ENCODE measurements around the gene AGPAT2. TPM values are rescaled to one million over a fixed set of nuclear protein-coding genes. Genes with fewer than 3 reads are reported as not detected.

The AGPAT2 gene
- total and polyA plus RNA-seq, 4 donors, result 26.9 to 64.9 (median 40.5) TPM

DNA sequence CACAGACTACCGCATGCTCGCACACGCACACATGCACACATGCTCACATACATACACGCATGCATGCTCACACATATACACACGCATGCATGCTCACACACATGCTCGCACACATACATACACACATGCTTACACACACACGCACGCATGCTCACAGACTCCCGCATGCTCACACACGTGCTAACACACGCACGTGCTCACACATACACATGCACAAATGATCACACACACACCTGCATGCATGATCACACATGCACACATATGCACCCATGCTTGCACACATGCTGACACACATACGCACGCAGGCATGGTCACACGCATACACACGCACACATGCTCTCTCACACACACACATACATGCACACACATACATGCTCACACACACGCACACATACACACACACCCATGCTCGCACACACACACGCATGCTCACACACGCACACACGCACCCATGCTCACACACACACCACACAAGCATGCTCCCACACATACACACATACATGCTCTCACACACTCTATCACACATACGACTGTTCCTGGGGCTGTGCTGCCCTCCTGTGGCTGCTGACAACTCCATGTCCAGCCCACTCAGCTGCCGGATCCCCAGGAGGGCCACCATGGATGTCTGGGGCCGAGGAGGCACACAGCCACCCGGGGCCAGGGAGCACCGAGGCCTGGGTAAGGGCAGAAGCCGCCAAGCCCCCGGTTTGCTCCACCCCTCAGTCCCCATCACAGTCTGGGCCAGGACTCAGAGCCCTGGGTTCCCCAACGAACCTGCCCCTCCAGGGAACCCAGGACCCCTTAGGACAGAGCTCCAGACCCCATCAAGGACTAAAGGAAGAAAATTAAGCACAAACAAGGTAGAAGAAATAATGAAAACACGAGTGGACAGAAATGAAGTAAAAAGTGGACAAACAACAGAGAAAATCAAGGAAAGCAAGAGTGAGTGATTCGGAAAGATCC is 55.9 kb downstream of the AGPAT2 start:
- Histone ChIP-seq H3K4me1 (ENCODE audit: control insufficient read depth in 1 of 2, insufficient read depth in 2 of 2, low read length in 2 of 2) (no peaks in the 10 kb centered on the region), H3K27me3 (ENCODE audit: control insufficient read depth in 1 of 2, insufficient read depth in 2 of 2, low read length in 1 of 2) (no peaks in the 10 kb centered on the region), H3K4me3 (ENCODE audit: low read length in 2 of 2) (no peak overlapping the region), H3K27ac (ENCODE audit: low read depth in 1 of 2, low read length in 2 of 2) (no peak overlapping the region), H3K36me3 (ENCODE audit: control insufficient read depth in 1 of 2, insufficient read depth in 2 of 2, low read length in 1 of 2) (no peaks in the 10 kb centered on the region), H3K9me3 (ENCODE audit: control insufficient read depth, low read length) (no peaks in the 10 kb centered on the region)
- DNase-seq (peak; percentile 87 to 93), ATAC-seq (ENCODE audit: low FRiP score) (peak; percentile 85)
- WGBS, 2 donors, result 49 to 56% methylated on average over 31 of the region's 31 CpGs
- intact Hi-C loops (cut with DNase I), result no loop called here

DNA sequence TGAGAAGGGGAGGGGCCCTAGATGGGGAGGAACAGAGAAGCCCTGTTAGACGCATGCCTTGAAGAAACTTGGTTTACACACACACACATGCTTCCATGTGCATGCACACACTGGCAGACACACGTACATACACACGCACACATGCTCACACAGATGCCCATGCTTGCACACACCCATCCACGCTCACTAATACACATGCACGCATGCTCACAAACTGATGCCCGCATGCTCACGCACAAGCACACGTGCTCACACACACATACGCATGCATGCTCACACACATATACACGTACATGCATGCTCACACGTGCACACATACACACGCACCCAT is 56.6 kb downstream of the AGPAT2 start:
- DNase-seq, result no peak
- 54 to 73% methylated on average over 12 of the region's 12 CpGs for WGBS, 2 donors
- Histone ChIP-seq H3K36me3 (ENCODE audit: control insufficient read depth in 1 of 2, insufficient read depth in 2 of 2, low read length in 1 of 2) (no peaks in the 10 kb centered on the region), H3K4me3 (ENCODE audit: low read length in 2 of 2) (no peak overlapping the region), H3K9me3 (ENCODE audit: control insufficient read depth, low read length) (no peaks in the 10 kb centered on the region), H3K27me3 (ENCODE audit: control insufficient read depth in 1 of 2, insufficient read depth in 2 of 2, low read length in 1 of 2) (no peaks in the 10 kb centered on the region), H3K4me1 (ENCODE audit: control insufficient read depth in 1 of 2, insufficient read depth in 2 of 2, low read length in 2 of 2) (no peaks in the 10 kb centered on the region), H3K27ac (ENCODE audit: low read depth in 1 of 2, low read length in 2 of 2) (no peak overlapping the region)
- no peak for ATAC-seq (ENCODE audit: low FRiP score)
- intact Hi-C loops (cut with DNase I), result loop anchor here (1.0 kb wide), 2 partner anchors 142 to 145 kb away; no protein-coding TSS in a partner anchor

DNA sequence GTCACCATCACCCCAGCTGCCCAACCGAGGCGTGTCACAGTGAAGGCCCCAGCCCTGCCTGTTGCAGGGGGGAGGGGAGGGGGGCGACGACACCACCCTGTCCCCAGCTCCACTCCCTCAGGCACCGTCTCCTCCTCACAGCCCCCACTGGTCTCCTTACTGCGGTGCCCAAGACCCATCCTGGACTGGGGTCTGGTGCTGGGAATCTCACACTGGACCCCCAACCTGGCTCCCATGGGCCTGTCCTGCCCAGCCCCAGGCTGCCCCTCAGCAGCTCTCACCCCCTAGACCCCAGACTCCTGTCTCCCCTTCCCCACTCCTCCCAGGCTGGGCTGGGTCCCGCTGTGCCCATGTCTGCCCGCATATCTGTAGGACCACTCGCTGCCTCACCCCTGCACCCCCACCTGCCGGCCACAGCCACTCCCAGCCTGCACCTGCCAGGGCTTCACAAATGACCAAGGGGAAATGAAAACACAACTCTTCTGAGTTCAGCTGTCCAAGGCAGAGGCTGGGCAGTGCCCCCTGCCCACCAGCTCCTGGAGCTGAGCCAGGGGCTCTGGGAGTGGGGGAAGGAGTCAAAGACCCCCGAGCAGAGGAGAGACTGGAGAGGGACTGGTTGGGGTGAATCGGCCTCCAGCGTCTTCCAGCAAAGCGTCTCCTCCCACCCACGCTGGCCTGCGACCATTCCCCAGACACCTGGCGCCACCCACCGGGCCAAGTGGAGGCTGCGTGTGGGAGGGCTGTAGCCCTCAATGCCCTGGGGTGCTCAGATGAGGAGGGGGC is 57.2 kb downstream of the AGPAT2 start:
- no peak overlapping the region for H3K4me3 ChIP-seq (ENCODE audit: low read length in 2 of 2)
- DNase-seq, result peak in 1 of 2 donors; percentile 71
- no peaks in the 10 kb centered on the region for H3K27me3 ChIP-seq (ENCODE audit: control insufficient read depth in 1 of 2, insufficient read depth in 2 of 2, low read length in 1 of 2)
- WGBS, 2 donors, result 41 to 47% methylated on average over 18 to 19 of the region's 19 CpGs
- peak; percentile 53 for ATAC-seq (ENCODE audit: low FRiP score)
- H3K4me1 ChIP-seq (ENCODE audit: control insufficient read depth in 1 of 2, insufficient read depth in 2 of 2, low read length in 2 of 2), result no peaks in the 10 kb centered on the region
- intact Hi-C loops (cut with DNase I), result loop anchor here (1.0 to 5.0 kb wide), 3 partner anchors 88 to 145 kb away; no protein-coding TSS in a partner anchor
- no peak overlapping the region for H3K27ac ChIP-seq (ENCODE audit: low read depth in 1 of 2, low read length in 2 of 2)
- no peaks in the 10 kb centered on the region for H3K36me3 ChIP-seq (ENCODE audit: control insufficient read depth in 1 of 2, insufficient read depth in 2 of 2, low read length in 1 of 2)
- no peaks in the 10 kb centered on the region for H3K9me3 ChIP-seq (ENCODE audit: control insufficient read depth, low read length)

DNA sequence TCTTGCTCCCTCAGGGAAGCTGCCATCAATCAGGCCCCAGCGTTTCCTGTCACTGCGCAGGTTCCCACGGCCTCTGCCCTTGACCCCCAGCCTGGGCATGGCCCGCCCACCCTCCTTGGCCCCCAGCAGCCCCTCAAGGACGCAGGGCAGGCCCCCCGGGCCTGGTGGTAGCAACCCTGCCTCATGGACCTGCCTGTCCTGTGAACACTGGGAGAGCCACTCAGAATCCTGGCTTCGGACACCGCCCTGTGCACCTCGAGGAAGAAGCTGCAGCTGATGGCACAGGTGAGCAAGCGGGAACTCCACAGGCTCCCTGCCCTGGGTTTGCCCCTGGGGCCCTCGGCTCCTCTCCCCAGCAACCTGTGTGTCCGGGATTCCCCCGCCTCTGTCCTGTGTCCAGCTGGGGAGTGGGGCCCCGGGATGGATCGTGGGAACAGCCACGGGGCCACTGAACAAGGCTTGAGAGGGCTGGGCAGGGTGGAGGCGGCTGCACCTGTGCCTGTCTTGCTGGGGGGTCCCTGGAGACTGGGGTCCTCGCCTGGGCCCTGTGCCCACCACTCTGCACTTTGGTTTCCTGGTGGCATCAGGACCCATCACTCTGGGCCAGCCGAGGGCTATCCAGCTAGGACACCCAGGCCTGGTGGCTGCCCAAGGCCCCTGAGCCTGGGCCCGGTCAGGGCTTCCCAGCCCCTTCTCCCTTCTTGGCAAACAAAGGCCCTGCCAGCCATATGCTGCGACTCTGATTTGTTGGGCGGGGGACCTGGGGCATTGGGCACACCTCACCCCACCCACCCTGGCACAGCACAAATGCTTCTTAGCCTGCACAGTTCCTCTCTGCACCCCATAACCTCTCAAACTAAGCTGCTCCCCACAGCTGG is 58.0 kb downstream of the AGPAT2 start:
- DNase-seq (peak in 1 of 2 donors; percentile 46), ATAC-seq (ENCODE audit: low FRiP score) (no peak)
- H3K4me1 ChIP-seq (ENCODE audit: control insufficient read depth in 1 of 2, insufficient read depth in 2 of 2, low read length in 2 of 2), result no peaks in the 10 kb centered on the region
- H3K9me3 ChIP-seq (ENCODE audit: control insufficient read depth, low read length), result no peaks in the 10 kb centered on the region
- 89 to 91% methylated on average over 19 to 22 of the region's 22 CpGs for WGBS, 2 donors
- no peak overlapping the region for H3K27ac ChIP-seq (ENCODE audit: low read depth in 1 of 2, low read length in 2 of 2)
- intact Hi-C loops (cut with DNase I), result loop anchor here in 1 of 2 donors (5.0 kb wide), 1 partner anchor 87 kb away; no protein-coding TSS in a partner anchor
- no peaks in the 10 kb centered on the region for H3K36me3 ChIP-seq (ENCODE audit: control insufficient read depth in 1 of 2, insufficient read depth in 2 of 2, low read length in 1 of 2)
- no peaks in the 10 kb centered on the region for H3K27me3 ChIP-seq (ENCODE audit: control insufficient read depth in 1 of 2, insufficient read depth in 2 of 2, low read length in 1 of 2)
- H3K4me3 ChIP-seq (ENCODE audit: low read length in 2 of 2), result no peak overlapping the region

DNA sequence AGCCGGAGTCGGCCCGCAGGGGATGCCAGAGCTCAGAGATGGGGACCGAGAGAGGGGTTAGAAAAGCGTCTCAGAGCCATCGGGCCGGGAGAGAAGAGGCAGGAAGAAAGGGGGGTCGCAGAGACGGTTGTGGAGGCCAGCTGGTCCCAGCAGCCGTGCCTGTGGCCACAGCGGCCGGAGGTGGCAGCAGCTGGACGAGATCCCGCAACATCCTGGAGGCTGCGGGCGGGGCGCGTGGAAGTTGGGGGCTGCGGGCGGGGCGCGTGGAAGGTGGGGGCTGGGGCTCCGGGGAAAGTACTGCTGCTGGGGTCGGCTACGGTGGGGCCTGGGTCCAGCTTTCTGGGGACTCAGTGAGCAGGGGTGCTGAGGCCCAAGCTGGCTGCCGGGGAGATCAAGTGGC is 59.0 kb downstream of the AGPAT2 start:
- WGBS, 2 donors, result 85 to 88% methylated on average over 25 to 26 of the region's 26 CpGs
- H3K9me3 ChIP-seq (ENCODE audit: control insufficient read depth, low read length), result no peaks in the 10 kb centered on the region
- ATAC-seq (ENCODE audit: low FRiP score) (no peak), DNase-seq (no peak)
- H3K4me1 ChIP-seq (ENCODE audit: control insufficient read depth in 1 of 2, insufficient read depth in 2 of 2, low read length in 2 of 2), result no peaks in the 10 kb centered on the region
- intact Hi-C loops (cut with DNase I), result loop anchor here in 1 of 2 donors (5.0 kb wide), 1 partner anchor 86 kb away; no protein-coding TSS in a partner anchor
- no peaks in the 10 kb centered on the region for H3K36me3 ChIP-seq (ENCODE audit: control insufficient read depth in 1 of 2, insufficient read depth in 2 of 2, low read length in 1 of 2)
- no peak overlapping the region for H3K27ac ChIP-seq (ENCODE audit: low read depth in 1 of 2, low read length in 2 of 2)
- H3K27me3 ChIP-seq (ENCODE audit: control insufficient read depth in 1 of 2, insufficient read depth in 2 of 2, low read length in 1 of 2), result no peaks in the 10 kb centered on the region
- H3K4me3 ChIP-seq (ENCODE audit: low read length in 2 of 2), result no peak overlapping the region

DNA sequence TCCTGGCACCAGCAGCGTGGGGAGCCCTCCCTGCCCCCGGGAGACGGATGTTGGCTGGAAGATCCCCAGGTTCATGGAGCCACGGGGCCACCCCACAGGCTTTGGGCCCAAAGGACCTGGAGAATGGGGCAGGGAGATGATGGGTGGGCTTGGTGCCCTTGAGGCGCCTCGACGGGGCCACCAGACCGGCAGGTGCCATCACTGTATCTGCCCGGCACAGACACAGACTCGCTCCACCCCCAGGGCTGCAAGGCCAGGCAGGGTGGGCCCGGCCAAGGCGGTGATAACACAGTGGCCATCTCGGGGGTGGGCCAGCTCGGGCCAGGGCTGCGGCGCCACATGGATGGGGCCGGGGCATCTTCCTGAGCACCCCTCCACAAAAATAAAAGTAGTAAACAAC is 59.6 kb downstream of the AGPAT2 start:
- Histone ChIP-seq H3K27ac (ENCODE audit: low read depth in 1 of 2, low read length in 2 of 2) (no peak overlapping the region), H3K4me1 (ENCODE audit: control insufficient read depth in 1 of 2, insufficient read depth in 2 of 2, low read length in 2 of 2) (no peaks in the 10 kb centered on the region), H3K27me3 (ENCODE audit: control insufficient read depth in 1 of 2, insufficient read depth in 2 of 2, low read length in 1 of 2) (no peaks in the 10 kb centered on the region), H3K9me3 (ENCODE audit: control insufficient read depth, low read length) (no peaks in the 10 kb centered on the region), H3K36me3 (ENCODE audit: control insufficient read depth in 1 of 2, insufficient read depth in 2 of 2, low read length in 1 of 2) (no peaks in the 10 kb centered on the region), H3K4me3 (ENCODE audit: low read length in 2 of 2) (no peak overlapping the region)
- intact Hi-C loops (cut with DNase I), result loop anchor here in 1 of 2 donors (5.0 kb wide), 1 partner anchor 85 kb away; no protein-coding TSS in a partner anchor
- no peak for ATAC-seq (ENCODE audit: low FRiP score)
- WGBS, 2 donors, result 92% methylated on average over 17 of the region's 17 CpGs
- DNase-seq, result no peak

DNA sequence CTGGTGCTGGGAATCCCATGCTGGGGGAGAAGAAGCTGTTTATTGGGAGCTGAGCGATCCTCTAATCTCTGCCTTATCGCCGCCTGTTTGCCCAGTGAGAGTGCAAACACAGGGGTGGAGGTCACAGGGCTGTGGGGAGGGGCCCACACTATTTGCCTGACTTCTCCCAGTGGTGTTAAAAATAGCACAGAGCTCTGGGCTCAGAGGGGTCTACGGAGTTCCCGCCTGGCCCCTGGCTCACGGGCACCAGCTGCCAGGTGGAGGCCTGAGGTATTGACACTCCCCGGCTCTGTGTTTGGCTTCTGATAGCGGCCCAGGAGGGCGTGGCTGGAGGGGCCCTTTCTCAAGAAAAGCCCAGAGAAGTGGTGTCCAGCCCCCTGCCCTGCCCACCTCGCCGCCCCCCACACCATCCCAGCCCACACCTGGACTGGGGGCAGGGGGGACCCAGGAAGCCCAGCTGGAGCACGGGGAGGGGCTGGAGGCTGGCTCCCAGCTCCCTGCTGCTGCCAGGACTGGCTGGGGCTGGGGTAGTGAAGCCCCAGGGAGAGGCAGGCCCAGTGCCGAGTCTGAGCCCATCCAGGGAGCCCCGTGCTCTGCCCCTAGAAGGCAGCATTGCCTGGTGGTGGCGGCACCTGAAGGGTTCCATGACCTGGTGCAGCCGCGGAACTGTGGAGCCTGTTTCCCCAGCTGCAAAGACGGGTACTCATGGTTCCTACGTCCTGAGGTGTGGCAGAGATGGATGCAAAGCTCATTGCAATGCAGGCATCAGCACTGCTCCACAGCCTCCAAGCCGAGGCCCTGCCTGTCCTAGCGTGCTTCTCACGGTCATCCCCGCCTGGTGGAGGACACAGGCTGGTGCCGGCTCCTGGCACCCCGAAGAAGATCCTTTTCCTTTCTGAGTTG is 60.3 kb downstream of the AGPAT2 start:
- DNase-seq (peak in 1 of 2 donors; percentile 43), ATAC-seq (ENCODE audit: low FRiP score) (no peak)
- Histone ChIP-seq H3K27ac (ENCODE audit: low read depth in 1 of 2, low read length in 2 of 2) (no peak overlapping the region), H3K9me3 (ENCODE audit: control insufficient read depth, low read length) (no peaks in the 10 kb centered on the region), H3K4me1 (ENCODE audit: control insufficient read depth in 1 of 2, insufficient read depth in 2 of 2, low read length in 2 of 2) (no peaks in the 10 kb centered on the region), H3K27me3 (ENCODE audit: control insufficient read depth in 1 of 2, insufficient read depth in 2 of 2, low read length in 1 of 2) (no peaks in the 10 kb centered on the region), H3K4me3 (ENCODE audit: low read length in 2 of 2) (no peak overlapping the region), H3K36me3 (ENCODE audit: control insufficient read depth in 1 of 2, insufficient read depth in 2 of 2, low read length in 1 of 2) (no peaks in the 10 kb centered on the region)
- intact Hi-C loops (cut with DNase I), result loop anchor here in 1 of 2 donors (5.0 kb wide), 1 partner anchor 85 kb away; no protein-coding TSS in a partner anchor
- WGBS, 2 donors, result 76 to 79% methylated on average over 25 of the region's 25 CpGs
